H9 (cell line): ENCODE results near the gene FNIP2. TPM values are rescaled to one million over a fixed set of nuclear protein-coding genes. Genes with fewer than 3 reads are reported as not detected.

ENCODE experiments used
- DNase-seq: peaks from one replicate; pipeline ENCODE4 v3.0.0-alpha.2; 2017
- H2AFZ ChIP-seq: one replicate; pipeline ENCODE4 v1.6.1; 2013; ENCODE audit warnings: mild to moderate bottlenecking, low read length, control low read depth, moderate library complexity
- H2AK5ac ChIP-seq: 2 replicates; pipeline ENCODE4 v1.6.1; 2013; ENCODE audit warnings: low read length, control low read depth, mixed read lengths; ENCODE audit not compliant: insufficient read length
- H2BK120ac ChIP-seq: one replicate; pipeline ENCODE4 v1.6.1; 2013; ENCODE audit warnings: low read depth, mild to moderate bottlenecking, low read length, control low read depth, inconsistent platforms; ENCODE audit not compliant: poor library complexity, severe bottlenecking
- H2BK12ac ChIP-seq: 2 replicates; pipeline ENCODE4 v1.6.1; 2013; ENCODE audit warnings: low read length, control low read depth, mixed read lengths, low read depth; ENCODE audit not compliant: insufficient read length
- H2BK15ac ChIP-seq: 2 replicates; pipeline ENCODE4 v1.6.1; 2013; ENCODE audit warnings: low read depth, low read length, control low read depth
- H2BK20ac ChIP-seq: one replicate; pipeline ENCODE4 v1.6.1; 2013; ENCODE audit warnings: low read depth, mild to moderate bottlenecking, low read length, control low read depth, inconsistent platforms; ENCODE audit not compliant: poor library complexity, severe bottlenecking
- H2BK5ac ChIP-seq: 2 replicates; pipeline ENCODE4 v1.6.1; 2013; ENCODE audit warnings: low read length, control low read depth, mixed read lengths; ENCODE audit not compliant: insufficient read length
- H3K14ac ChIP-seq: 2 replicates; pipeline ENCODE4 v1.6.1; 2013; ENCODE audit warnings: low read length, control low read depth; ENCODE audit not compliant: insufficient read depth
- H3K18ac ChIP-seq: 2 replicates; pipeline ENCODE4 v1.6.1; 2013; ENCODE audit warnings: low read depth, mild to moderate bottlenecking, mixed read lengths, low read length, control low read depth; ENCODE audit not compliant: insufficient read length
- H3K23ac ChIP-seq: 2 replicates; pipeline ENCODE4 v1.6.1; 2013; ENCODE audit warnings: low read length, control low read depth, mixed read lengths, low read depth; ENCODE audit not compliant: insufficient read length
- H3K23me2 ChIP-seq: 2 replicates; pipeline ENCODE4 v1.6.1; 2013; ENCODE audit warnings: low read depth, mild to moderate bottlenecking, mixed read lengths, low read length, control low read depth; ENCODE audit not compliant: insufficient read length, poor library complexity, severe bottlenecking
- H3K27ac ChIP-seq: 2 replicates; pipeline ENCODE4 v1.5.1; 2013; ENCODE audit warnings: low read length, control low read depth, mixed read lengths, low read depth; ENCODE audit not compliant: insufficient read length
- H3K27me3 ChIP-seq: 2 replicates; pipeline ENCODE4 v1.6.1; 2013; ENCODE audit warnings: low read length, control low read depth, inconsistent platforms; ENCODE audit not compliant: insufficient read depth
- H3K4ac ChIP-seq: 2 replicates; pipeline ENCODE4 v1.6.1; 2013; ENCODE audit warnings: low read depth, mild to moderate bottlenecking, control low read depth, inconsistent platforms, low read length, moderate library complexity
- H3K4me1 ChIP-seq: 2 replicates; pipeline ENCODE4 v1.6.1; 2013; ENCODE audit warnings: low read length, control low read depth, inconsistent platforms; ENCODE audit not compliant: insufficient read depth
- H3K4me2 ChIP-seq: 2 replicates; pipeline ENCODE4 v1.6.1; 2013; ENCODE audit warnings: low read length, control low read depth, mixed read lengths; ENCODE audit not compliant: insufficient read length, insufficient read depth
- H3K56ac ChIP-seq: 2 replicates; pipeline ENCODE4 v1.6.1; 2013; ENCODE audit warnings: low read depth, mild to moderate bottlenecking, mixed read lengths, low read length, control low read depth; ENCODE audit not compliant: insufficient read length
- H3K79me1 ChIP-seq: 2 replicates; pipeline ENCODE4 v1.6.1; 2013; ENCODE audit warnings: low read depth, mild to moderate bottlenecking, moderate library complexity, low read length, control low read depth, inconsistent platforms; ENCODE audit not compliant: insufficient read depth, poor library complexity, severe bottlenecking
- H3K79me2 ChIP-seq: 2 replicates; pipeline ENCODE4 v1.6.1; 2013; ENCODE audit warnings: low read length, control low read depth, inconsistent platforms; ENCODE audit not compliant: insufficient read depth
- H3K9ac ChIP-seq: 2 replicates; pipeline ENCODE4 v1.6.1; 2013; ENCODE audit warnings: low read length, control low read depth, mixed read lengths; ENCODE audit not compliant: insufficient read length; ENCODE audit errors: extremely low read depth
- H3K9me3 ChIP-seq: one replicate; pipeline ENCODE4 v1.6.1; 2013; ENCODE audit warnings: low read depth, low read length, inconsistent platforms; ENCODE audit not compliant: control insufficient read depth
- H3T11ph ChIP-seq: one replicate; pipeline ENCODE4 v1.6.1; 2013; ENCODE audit warnings: mild to moderate bottlenecking, low read length, control low read depth, inconsistent platforms
- H4K20me1 ChIP-seq: one replicate; pipeline ENCODE4 v1.6.1; 2013; ENCODE audit not compliant: control insufficient read depth, insufficient read length, insufficient read depth
- H4K5ac ChIP-seq: 2 replicates; pipeline ENCODE4 v1.6.1; 2013; ENCODE audit warnings: low read depth, mild to moderate bottlenecking, mixed read lengths, low read length, control low read depth; ENCODE audit not compliant: insufficient read length
- H4K8ac ChIP-seq: replicated peaks from 2 replicates; pipeline ENCODE4 v1.6.1; 2013; ENCODE audit warnings: low read length, control low read depth, mixed read lengths, low read depth; ENCODE audit not compliant: insufficient read length
- H4K91ac ChIP-seq: 2 replicates; pipeline ENCODE4 v1.6.1; 2013; ENCODE audit warnings: low read depth, mild to moderate bottlenecking, moderate library complexity, mixed read lengths, low read length, control low read depth; ENCODE audit not compliant: insufficient read length
- H3K27ac Mint-ChIP-seq, 3 experiments: 2 replicates in 2 of 3; 3 replicates in 1 of 3; pipeline ENCODE4 v1.8.0; 2020 to 2021; ENCODE audit warnings: mixed read lengths in 3 of 3, mild to moderate bottlenecking in 1 of 3, moderate library complexity in 1 of 3
- H3K27me3 Mint-ChIP-seq: 2 replicates; pipeline ENCODE4 v1.8.0; 2021; ENCODE audit warnings: low read depth, mild to moderate bottlenecking, moderate library complexity, mixed read lengths
- H3K36me3 Mint-ChIP-seq, 3 experiments: 2 replicates in 2 of 3; 3 replicates in 1 of 3; pipeline ENCODE4 v1.8.0; 2020 to 2021; ENCODE audit warnings: low read depth in 3 of 3, mixed read lengths in 3 of 3; ENCODE audit not compliant: insufficient read depth in 1 of 3
- H3K4me1 Mint-ChIP-seq, 2 experiments: 2 replicates each; pipeline ENCODE4 v1.8.0; 2020; ENCODE audit warnings: mixed read lengths in 2 of 2
- H3K4me3 Mint-ChIP-seq, 2 experiments: 2 replicates in 1 of 2; 3 replicates in 1 of 2; pipeline ENCODE4 v1.8.0; 2020 to 2021; ENCODE audit warnings: mild to moderate bottlenecking in 2 of 2, mixed read lengths in 2 of 2, moderate library complexity in 1 of 2
- H3K9me3 Mint-ChIP-seq, 2 experiments: 2 replicates in 1 of 2; 3 replicates in 1 of 2; pipeline ENCODE4 v1.8.0; 2020; ENCODE audit warnings: mild to moderate bottlenecking in 2 of 2, mixed read lengths in 2 of 2, moderate library complexity in 1 of 2
- WGBS: extraction: QIAGEN DNeasy Blood & Tissue Kit; methylation state at CpG from one replicate; pipeline ENCODE4 v1.1.7; 2013; ENCODE audit warnings: missing lambda C conversion rate, low lambda C conversion rate, mixed read lengths; ENCODE audit not compliant: insufficient read length; ENCODE audit errors: extremely low coverage; 5-methylcytosine and 5-hydroxymethylcytosine counted together
- total RNA-seq: library from RNA; stranded (reverse); gene quantifications from 2 replicates; pipeline ENCODE4 v1.2.1, GENCODE V29; 2021
- TF ChIP-seq, protein P1 (sequence below): fragments of 200-600 bp; sonication (generic); conservative IDR thresholded peaks from 3 replicates; pipeline ENCODE4 v1.8.0; 2021; ENCODE audit warnings: antibody characterized with exemption, mild to moderate bottlenecking

FNIP2 gene
- total RNA-seq, 1 experiment from 2014 or later, result 9.6 TPM

DNA sequence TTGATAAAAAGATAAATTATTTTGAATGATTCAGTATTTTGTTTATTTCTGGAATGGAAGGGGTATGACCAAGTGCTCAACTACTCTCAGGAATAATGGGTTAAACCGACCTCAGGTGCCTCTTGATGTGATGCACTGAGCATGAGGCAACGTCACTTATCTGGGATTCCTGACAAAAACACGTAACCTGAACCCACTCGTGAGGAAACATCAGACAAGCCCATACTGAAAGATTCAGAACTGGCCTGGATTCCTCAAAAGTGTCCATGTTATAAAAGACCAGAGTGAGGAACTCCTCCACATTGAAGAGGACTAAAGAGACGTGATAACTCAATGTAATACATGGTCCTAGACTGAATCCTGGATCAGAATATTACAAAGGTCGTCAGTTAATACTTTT lies 144.0 kb downstream of the FNIP2 start:
- H2BK12ac ChIP-seq, result no peak overlapping the region
- Mint-ChIP-seq H3K27me3 (no peaks in the 10 kb centered on the region), H3K4me3 (no peak overlapping the region), H3K9me3 (no peaks in the 10 kb centered on the region), H3K36me3 (no peaks in the 10 kb centered on the region), H3K27ac (no peak overlapping the region), H3K4me1 (peaks cover 4 to 13% of the 10 kb centered on the region in 2 experiments)
- H3K4me2 ChIP-seq, result no peak overlapping the region
- H4K20me1 ChIP-seq, result no peaks in the 10 kb centered on the region
- TF ChIP-seq, protein P1, sequence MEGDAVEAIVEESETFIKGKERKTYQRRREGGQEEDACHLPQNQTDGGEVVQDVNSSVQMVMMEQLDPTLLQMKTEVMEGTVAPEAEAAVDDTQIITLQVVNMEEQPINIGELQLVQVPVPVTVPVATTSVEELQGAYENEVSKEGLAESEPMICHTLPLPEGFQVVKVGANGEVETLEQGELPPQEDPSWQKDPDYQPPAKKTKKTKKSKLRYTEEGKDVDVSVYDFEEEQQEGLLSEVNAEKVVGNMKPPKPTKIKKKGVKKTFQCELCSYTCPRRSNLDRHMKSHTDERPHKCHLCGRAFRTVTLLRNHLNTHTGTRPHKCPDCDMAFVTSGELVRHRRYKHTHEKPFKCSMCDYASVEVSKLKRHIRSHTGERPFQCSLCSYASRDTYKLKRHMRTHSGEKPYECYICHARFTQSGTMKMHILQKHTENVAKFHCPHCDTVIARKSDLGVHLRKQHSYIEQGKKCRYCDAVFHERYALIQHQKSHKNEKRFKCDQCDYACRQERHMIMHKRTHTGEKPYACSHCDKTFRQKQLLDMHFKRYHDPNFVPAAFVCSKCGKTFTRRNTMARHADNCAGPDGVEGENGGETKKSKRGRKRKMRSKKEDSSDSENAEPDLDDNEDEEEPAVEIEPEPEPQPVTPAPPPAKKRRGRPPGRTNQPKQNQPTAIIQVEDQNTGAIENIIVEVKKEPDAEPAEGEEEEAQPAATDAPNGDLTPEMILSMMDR, result no peak
- H3K18ac ChIP-seq, result no peak overlapping the region
- no peak overlapping the region for H3K9ac ChIP-seq
- H2AK5ac ChIP-seq, result no peak overlapping the region
- no peaks in the 10 kb centered on the region for H3K79me2 ChIP-seq
- no peaks in the 10 kb centered on the region for H3K27me3 ChIP-seq
- H2BK5ac ChIP-seq, result no peak overlapping the region
- H3K23me2 ChIP-seq, result no peaks in the 10 kb centered on the region
- H3K79me1 ChIP-seq, result no peaks in the 10 kb centered on the region
- no peak for DNase-seq
- no peak overlapping the region for H3K4ac ChIP-seq
- H2BK15ac ChIP-seq, result no peak overlapping the region
- no peak overlapping the region for H3K23ac ChIP-seq
- H4K8ac ChIP-seq, result no peak overlapping the region
- no peaks in the 10 kb centered on the region for H3K9me3 ChIP-seq
- no peak overlapping the region for H3K14ac ChIP-seq
- no peaks in the 10 kb centered on the region for H3K4me1 ChIP-seq
- H2AFZ ChIP-seq, result no peak overlapping the region
- no peak overlapping the region for H2BK120ac ChIP-seq
- no peak overlapping the region for H3K56ac ChIP-seq
- no peak overlapping the region for H3K27ac ChIP-seq
- H2BK20ac ChIP-seq, result no peak overlapping the region
- no peak overlapping the region for H3T11ph ChIP-seq
- H4K91ac ChIP-seq, result no peak overlapping the region
- no CpG with 5 or more reads among the region's 6 CpGs for WGBS
- no peak overlapping the region for H4K5ac ChIP-seq
